Ovary (tissue), 9 donors: ENCODE results near the gene TSPEAR. TPM values are rescaled to one million over a fixed set of nuclear protein-coding genes. Genes with fewer than 3 reads are reported as not detected.

Experiments used
- DNase-seq, 5 donors: peaks; one replicate each; pipeline ENCODE4 v3.0.0-alpha.2; 2019 to 2020
- H3K27ac ChIP-seq, 2 donors: fragments of 200-600 bp; one replicate each; pipeline versions ENCODE4 v1.5.1 to v1.8.0; 2019 to 2022
- H3K27me3 ChIP-seq: fragments of 200-600 bp; one replicate; pipeline ENCODE4 v1.8.0; 2022
- H3K36me3 ChIP-seq: fragments of 200-600 bp; sonication (generic); one replicate; pipeline ENCODE4 v1.5.1; 2019
- H3K4me1 ChIP-seq: one replicate; pipeline ENCODE4 v1.8.1; 2013; ENCODE audit warnings: mild to moderate bottlenecking, moderate library complexity; ENCODE audit not compliant: insufficient read depth
- H3K4me3 ChIP-seq: fragments of 200-600 bp; sonication (generic); one replicate; pipeline ENCODE4 v1.5.1; 2017
- H3K9me3 ChIP-seq, 2 donors: fragments of 200-600 bp in 1 of 2; sonication (generic) in 1 of 2; one replicate each; pipeline versions ENCODE4 v1.5.1 to v1.8.1; 2013 to 2019; ENCODE audit warnings: mild to moderate bottlenecking in 1 of 2, moderate library complexity in 1 of 2
- EP300 ChIP-seq: sonication (generic); formaldehyde crosslinking; IDR thresholded peaks from one replicate; pipeline ENCODE4 v1.6.1; 2017; ENCODE audit warnings: antibody characterized with exemption
- POLR2A ChIP-seq: fragments of 450-650 bp; IDR thresholded peaks from one replicate; pipeline ENCODE4 v1.6.1; 2017; ENCODE audit warnings: antibody characterized with exemption, mild to moderate bottlenecking, moderate library complexity
- WGBS, 3 donors: extraction: QIAGEN DNeasy Blood & Tissue Kit in 1 of 3; methylation state at CpG; one replicate each; pipeline versions ENCODE4 v1.1.5 to v1.1.7; 2013 to 2017; 5-methylcytosine and 5-hydroxymethylcytosine counted together
- intact Hi-C, 4 donors: fragments of 100-400 bp; cut with DNase I; formaldehyde crosslinking; loops; one replicate each; pipeline versions ENCODE4 v1.11.0 to v1.15.1; 2022 to 2023
- polyA plus RNA-seq, 2 donors: library from polyadenylated mRNA; stranded (reverse); fragments of 200-250 nt in 1 of 2; fragments of 350-450 nt in 1 of 2; fragmentation: Illumina TruSeq in 1 of 2; extraction: RNeasy Lipid Tissue Mini Kit (QIAGEN cat#74804) in 1 of 2; gene quantifications; one replicate each; pipeline ENCODE4 v1.2.3, GENCODE V29; 2013 to 2014
- total RNA-seq, 7 donors: library from RNA; depleted of rRNA in 2 of 7; stranded (reverse); fragments of >200 nt in 2 of 7; fragmentation: NEBNext Ultra II Directional in 3 of 7; extraction: Animal tissue kit (Norgen Biotek cat#: 25700) in 3 of 7; gene quantifications; one replicate each; pipeline versions ENCODE4 v1.1.0 to v1.2.4, GENCODE V29; 2016 to 2023
- TF ChIP-seq, protein P1 (sequence below), 3 donors: fragments of 450-650 bp in 2 of 3; fragments of 200-600 bp in 1 of 3; IDR thresholded peaks; one replicate each; pipeline versions ENCODE4 v1.5.1 to v1.8.0; 2016 to 2022; ENCODE audit warnings: antibody characterized with exemption in 3 of 3, mild to moderate bottlenecking in 1 of 3
- donor health status: DM: no; HTN: no; CAD: no; lungs with moderate emphysema.
- donor health status: DM: no; HTN: no; CAD: no.
- donor health status: Bipolar disorder and iron deficiency.
- donor health status: DM: yes; HTN: yes; CAD: no.
- donor health status: DM: no; HTN: no; CAD: no.
- donor health status: DM: yes; HTN: yes; CAD: no.

Gene TSPEAR
- total and polyA plus RNA-seq, 9 donors, result 0.07 to 0.27 (median 0.11) TPM; not detected in 4

DNA sequence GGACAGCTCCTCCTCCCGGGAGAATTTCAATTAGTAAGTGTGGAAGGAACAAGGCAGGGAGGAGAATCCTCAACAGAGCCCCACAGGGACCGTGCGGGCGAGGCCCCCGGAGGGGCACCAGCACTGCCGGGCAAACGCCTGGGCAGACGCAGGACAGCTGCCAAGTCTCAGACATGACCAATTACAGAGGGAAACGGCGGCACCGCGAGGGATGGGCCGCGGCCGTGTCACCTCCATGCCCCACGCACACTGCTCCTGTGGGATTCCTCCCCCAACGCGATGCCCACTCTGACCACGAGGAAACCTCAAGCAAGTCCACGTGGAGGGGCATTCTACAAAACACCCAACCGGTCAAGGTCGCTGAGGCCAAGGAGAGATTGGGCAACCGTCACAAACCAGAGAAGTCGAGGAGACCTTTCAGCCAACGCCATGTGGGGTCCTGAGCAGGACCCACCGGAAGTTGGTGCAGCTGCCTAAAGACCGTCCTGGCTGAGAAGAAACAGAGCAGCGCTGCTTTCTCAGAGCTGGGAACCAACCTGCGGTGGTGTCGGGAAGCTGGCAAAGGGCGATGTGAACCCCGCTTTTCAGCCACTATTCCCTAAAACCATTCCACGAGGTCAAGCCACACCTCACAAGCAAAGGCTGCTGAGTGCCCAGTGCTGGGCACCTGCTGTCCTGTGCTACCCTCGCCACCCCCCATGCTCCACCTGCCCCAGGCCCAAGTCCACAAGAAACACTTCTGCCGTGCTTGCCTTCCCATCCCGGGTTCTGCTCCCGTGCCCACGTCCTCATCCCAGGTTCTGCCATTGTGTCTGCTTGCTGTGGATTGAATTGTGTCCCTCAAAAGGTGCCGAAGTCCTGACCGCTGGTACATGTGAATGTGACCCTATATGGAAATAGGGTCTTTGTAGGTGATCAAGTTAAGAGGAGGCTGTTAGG lies 139.3 kb downstream of the TSPEAR start:
- no peak for DNase-seq
- 88 to 92% (median 88%) methylated on average over 40 of the region's 40 CpGs for WGBS, 3 donors
- intact Hi-C loops, result no loop called here
- H3K4me3 ChIP-seq, result no peak overlapping the region
- H3K36me3 ChIP-seq, result no peaks in the 10 kb centered on the region
- no peaks in the 10 kb centered on the region for H3K4me1 ChIP-seq
- TF ChIP-seq, protein P1, sequence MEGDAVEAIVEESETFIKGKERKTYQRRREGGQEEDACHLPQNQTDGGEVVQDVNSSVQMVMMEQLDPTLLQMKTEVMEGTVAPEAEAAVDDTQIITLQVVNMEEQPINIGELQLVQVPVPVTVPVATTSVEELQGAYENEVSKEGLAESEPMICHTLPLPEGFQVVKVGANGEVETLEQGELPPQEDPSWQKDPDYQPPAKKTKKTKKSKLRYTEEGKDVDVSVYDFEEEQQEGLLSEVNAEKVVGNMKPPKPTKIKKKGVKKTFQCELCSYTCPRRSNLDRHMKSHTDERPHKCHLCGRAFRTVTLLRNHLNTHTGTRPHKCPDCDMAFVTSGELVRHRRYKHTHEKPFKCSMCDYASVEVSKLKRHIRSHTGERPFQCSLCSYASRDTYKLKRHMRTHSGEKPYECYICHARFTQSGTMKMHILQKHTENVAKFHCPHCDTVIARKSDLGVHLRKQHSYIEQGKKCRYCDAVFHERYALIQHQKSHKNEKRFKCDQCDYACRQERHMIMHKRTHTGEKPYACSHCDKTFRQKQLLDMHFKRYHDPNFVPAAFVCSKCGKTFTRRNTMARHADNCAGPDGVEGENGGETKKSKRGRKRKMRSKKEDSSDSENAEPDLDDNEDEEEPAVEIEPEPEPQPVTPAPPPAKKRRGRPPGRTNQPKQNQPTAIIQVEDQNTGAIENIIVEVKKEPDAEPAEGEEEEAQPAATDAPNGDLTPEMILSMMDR (IDR thresholded peaks at IDR 0.05), result no peak
- TF ChIP-seq EP300 (no peak), POLR2A (no peak)
- H3K9me3 ChIP-seq, result no peaks in the 10 kb centered on the region
- no peak overlapping the region for H3K27ac ChIP-seq
- no peaks in the 10 kb centered on the region for H3K27me3 ChIP-seq

DNA sequence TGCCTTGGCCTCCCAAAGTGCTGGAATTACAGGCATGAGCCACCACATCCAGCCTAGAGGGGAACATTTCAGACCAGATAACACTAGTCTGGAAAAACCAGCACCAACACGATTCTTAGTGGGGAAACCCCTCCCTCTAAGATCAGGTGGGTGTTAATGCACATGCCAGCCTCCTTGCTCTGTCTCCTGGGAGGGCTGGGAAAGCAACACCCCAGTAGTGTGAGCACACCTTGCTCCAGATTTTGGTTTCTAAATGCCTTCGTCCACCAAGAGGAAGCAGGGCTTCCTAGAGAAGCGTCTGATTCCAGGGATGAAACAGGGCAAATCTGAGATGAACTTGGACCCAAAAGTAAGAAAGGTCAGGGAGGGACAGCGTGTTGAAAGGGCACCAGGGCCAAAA lies 140.1 kb downstream of the TSPEAR start:
- Histone ChIP-seq H3K9me3 (no peaks in the 10 kb centered on the region), H3K4me3 (no peak overlapping the region), H3K27me3 (no peaks in the 10 kb centered on the region), H3K27ac (no peak overlapping the region), H3K36me3 (no peaks in the 10 kb centered on the region), H3K4me1 (no peaks in the 10 kb centered on the region)
- intact Hi-C loops, result no loop called here
- 71 to 84% (median 82%) methylated on average over 4 of the region's 4 CpGs for WGBS, 3 donors
- no peak for DNase-seq
- TF ChIP-seq, protein P1 (IDR thresholded peaks at IDR 0.05), result no peak
- TF ChIP-seq EP300 (no peak), POLR2A (no peak)

DNA sequence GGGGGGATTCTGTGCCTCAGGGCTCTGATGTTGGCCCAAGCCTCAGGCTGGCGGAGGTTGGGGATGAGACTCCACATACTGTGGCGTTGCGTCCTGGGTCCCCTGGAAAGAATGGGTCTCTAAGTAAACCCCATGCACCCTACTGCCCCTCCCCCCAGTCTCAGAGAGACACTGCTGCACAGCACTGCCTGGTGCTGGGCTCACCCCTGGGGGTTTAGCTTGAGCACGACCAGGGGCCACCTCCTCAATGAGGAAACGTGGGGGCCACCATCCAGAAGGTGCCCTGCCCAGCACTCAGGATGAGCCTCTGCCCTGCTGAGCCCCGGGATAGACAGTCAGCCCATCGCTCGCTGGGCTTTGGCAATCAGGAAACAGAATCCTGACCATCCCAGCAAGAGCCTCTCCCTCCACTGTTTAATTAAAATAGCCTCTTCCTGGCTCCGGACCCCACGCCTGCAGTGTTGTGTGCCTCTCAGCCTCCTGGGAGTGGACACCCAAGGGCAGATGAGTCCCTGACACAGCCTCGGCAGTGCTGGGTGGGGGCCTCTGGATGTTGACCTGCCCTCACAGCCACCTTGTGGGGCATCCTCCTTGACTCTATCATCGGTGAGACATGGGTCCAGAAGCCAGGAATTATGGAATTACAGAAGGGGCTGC lies 141.4 kb downstream of the TSPEAR start:
- no peak overlapping the region for H3K27ac ChIP-seq
- no peaks in the 10 kb centered on the region for H3K9me3 ChIP-seq
- intact Hi-C loops, result no loop called here
- DNase-seq, result no peak
- no peaks in the 10 kb centered on the region for H3K4me1 ChIP-seq
- H3K4me3 ChIP-seq, result no peak overlapping the region
- WGBS, 3 donors, result 77 to 81% (median 79%) methylated on average over 12 of the region's 12 CpGs
- H3K36me3 ChIP-seq, result no peaks in the 10 kb centered on the region
- TF ChIP-seq EP300 (no peak), POLR2A (no peak)
- TF ChIP-seq, protein P1 (IDR thresholded peaks at IDR 0.05), result no peak
- H3K27me3 ChIP-seq, result no peaks in the 10 kb centered on the region

DNA sequence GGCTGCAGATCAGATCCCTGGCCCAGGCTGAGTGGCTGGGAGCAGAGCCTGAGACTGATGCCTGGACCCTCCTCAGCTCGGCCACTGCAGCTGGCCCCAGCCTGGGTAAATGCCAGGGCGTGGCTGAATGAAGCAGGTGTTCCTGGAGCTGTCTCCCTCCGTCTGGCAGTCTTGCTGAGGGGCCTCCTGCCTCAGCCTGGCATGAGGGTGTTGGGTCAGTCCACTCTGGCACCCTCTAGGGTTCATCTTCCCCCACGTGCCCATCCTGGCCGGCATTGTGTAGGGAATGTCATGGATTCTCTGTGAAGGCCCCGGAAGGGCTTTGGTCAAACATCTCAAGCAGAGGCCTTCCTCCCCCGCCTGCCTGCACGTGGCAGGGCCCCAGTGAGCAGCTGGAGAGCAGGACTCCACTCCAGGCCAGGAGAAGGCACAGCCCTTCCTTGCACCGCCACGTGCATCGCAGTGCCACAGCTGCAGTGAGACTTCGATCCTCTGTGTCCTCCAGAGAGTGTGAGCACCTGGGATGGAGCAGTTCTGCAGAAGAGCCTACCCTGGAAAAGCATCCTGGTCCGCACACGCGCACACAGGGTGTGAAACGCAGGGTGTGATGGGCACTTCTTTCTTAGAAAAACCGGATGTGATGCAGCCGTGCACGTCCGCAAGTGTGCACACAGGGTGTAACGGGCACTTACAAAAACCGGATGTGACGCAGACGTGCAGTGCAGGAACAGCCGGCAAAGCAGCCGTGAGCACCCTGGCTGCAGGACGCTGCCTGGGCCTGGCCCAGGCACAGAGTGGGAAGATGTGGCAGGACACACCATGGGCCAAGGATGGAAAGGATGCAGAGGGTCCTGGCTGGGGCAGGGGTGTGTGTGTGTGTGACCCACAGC lies 142.5 kb downstream of the TSPEAR start:
- WGBS, 3 donors, result 64 to 71% (median 68%) methylated on average over 27 of the region's 27 CpGs
- intact Hi-C loops, result no loop called here
- Histone ChIP-seq H3K27ac (no peak overlapping the region), H3K4me1 (no peaks in the 10 kb centered on the region), H3K36me3 (no peaks in the 10 kb centered on the region), H3K27me3 (no peaks in the 10 kb centered on the region), H3K4me3 (no peak overlapping the region), H3K9me3 (no peaks in the 10 kb centered on the region)
- no peak for TF ChIP-seq POLR2A
- TF ChIP-seq, protein P1 (IDR thresholded peaks at IDR 0.05), result no peak
- TF ChIP-seq EP300, result no peak
- DNase-seq, result no peak
